Measurements from ENCODE around the gene MGRN1.

The MGRN1 gene

DNA sequence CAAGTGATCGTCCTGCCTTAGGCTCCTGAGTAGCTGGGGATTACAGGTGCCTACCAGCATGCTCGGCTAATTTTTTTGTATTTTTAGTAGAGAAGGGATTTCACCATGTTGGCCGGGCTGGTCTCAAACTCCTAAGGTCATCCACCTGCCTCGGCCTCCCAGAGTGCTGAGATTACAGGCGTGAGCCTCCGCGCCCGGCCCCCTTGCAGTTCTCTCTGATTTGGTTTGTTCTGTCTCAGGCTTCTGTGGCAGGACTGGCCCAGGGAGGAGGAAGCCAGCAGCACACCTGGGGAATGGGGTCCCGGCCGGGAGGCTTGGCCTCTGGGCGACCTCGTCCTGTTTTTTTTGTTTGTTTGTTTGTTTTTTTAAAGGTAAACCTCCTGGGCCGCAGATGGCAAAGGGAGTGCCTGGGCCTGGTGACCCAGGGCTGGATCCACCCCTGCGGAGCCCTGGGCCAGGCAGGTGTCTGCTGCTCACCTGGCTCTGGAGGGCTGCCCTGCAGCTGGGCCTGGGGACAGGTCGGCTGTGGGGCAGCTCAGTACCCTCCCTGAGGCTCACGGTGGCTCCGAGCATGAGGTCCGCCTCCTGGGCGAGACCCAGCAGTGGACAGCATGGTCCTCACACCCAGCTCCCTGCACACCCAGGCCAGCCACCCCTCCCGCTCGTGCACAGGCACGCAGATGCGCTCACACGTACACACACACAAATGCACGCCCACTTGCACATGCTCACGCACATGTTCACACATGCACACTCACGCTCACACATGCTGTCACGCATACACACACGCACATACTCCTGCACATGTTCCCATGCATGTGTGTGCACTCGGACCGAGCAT is 65.5 kb downstream of the MGRN1 start:
- no peak for DNase-seq

DNA sequence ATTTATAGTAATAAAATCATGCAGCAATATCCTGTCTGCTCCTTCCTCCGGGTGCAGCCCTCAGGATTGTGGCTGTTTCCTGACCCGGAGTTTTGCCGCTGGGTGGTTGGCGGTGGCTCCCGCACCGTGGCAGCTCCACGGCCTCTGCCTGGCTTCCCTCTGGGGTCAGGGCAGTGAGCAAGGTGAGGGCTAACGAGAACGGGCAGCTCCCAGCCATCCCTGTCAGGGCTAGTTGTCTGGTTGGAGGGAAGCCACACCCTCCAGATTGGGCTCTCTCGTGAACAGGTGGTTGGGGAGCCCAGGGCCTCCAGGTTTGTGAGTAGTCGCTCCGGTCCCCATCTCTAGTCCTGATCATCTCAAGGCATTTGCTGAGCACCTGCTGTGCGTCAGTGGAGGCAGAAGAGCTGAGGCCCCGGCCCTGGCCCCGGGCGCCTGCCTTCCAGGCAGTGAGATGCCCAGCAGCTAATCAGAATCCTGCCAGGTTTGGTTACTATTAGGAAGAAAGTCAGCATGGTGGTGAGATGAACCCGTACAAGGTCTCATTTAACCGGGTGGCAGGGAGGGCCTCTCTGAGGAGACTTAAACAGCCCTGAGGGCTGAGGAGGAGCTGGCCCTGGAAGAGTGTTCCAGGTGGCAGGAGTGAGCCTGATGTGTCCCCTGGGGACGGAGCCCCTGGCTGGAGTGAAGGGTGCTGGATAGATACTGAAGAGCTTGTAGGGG is 66.5 kb downstream of the MGRN1 start:
- DNase-seq: no peak

DNA sequence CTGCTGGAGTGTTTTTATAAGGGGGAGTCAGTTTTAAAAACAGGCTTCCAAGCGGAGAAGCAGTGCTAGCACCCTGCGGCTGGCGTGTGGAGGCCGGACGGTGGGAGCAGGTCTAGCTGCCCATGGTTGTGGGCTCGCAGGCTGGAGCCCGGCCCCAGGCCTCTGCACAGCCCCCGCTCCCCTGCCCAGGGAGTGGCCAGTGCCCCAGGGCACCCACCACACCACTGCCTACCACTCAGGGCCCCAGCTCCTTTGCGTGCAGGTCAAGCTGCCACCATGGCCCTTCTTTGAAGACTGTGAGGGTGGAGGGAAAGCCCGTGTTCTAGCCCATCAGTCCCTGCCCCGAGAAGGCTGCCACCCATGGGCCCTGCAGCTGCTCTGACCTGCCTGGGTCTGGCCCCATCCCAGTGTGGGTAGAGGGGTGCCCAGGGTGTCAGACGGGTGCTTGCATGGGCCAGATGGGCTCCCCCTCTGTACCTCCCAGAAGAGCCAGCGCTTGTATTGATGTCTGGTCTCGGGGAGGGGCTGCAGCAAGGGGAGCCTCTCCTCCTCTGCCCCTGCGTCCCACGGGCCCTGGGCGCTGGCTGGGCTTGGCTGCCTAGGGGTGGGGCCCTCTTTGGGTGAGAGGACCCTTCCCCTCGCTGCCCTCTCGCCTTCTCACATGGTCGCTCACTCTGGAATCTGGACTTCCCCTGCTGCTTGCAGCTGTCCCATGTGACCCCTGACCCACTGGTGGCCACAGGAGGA is 67.2 kb downstream of the MGRN1 start:
- no peak for DNase-seq

- no peak for DNase-seq
Observed at GRCh38 chr16:4692460-4693295, 68.1 kb downstream of the MGRN1 start.

GRCh38 chr16:4693296-4693955 is 68.8 kb downstream of the MGRN1 start, which contains the start of gene NUDT16L1:
NUDT16L1 (plus strand) TSS chr16:4693562; CDS start chr16:4693727, 165 bp downstream.
- DNase-seq: peak; percentile 99

DNA sequence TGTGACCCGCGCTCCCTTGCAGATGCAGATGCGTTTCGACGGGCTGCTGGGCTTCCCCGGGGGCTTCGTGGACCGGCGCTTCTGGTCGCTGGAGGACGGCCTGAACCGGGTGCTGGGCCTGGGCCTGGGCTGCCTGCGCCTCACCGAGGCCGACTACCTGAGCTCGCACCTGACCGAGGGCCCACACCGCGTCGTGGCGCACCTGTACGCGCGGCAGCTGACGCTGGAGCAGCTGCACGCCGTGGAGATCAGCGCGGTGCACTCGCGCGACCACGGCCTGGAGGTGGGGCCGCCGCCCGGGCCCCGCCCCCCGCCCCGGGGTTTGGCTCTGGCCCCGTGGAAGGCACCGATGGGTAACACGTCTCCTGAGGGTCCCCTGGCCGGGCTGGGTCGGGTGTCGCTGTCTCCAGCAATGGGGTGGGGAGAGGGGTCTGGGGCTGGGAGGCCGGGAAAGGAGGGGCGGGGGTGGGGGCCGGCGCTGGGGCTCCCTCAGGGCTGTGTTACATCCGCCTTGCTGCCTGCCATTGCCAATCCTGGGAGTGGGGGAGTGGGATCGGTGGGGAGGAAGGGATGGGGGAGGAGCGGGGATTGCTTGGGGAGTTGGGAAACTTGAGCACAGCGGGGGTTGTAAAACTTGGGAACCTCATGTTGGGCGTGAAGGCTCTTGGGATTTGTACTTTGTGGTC is 69.5 kb downstream of the MGRN1 start:
- peak; percentile 84 for DNase-seq

GRCh38 chr16:4694642-4695451 is 70.2 kb downstream of the MGRN1 start:
- no peak for DNase-seq

- DNase-seq: no peak
Observed at GRCh38 chr16:4695473-4696171, 71.0 kb downstream of the MGRN1 start.

GRCh38 chr16:4696172-4696904 is 71.7 kb downstream of the MGRN1 start:
- no peak for DNase-seq

DNA sequence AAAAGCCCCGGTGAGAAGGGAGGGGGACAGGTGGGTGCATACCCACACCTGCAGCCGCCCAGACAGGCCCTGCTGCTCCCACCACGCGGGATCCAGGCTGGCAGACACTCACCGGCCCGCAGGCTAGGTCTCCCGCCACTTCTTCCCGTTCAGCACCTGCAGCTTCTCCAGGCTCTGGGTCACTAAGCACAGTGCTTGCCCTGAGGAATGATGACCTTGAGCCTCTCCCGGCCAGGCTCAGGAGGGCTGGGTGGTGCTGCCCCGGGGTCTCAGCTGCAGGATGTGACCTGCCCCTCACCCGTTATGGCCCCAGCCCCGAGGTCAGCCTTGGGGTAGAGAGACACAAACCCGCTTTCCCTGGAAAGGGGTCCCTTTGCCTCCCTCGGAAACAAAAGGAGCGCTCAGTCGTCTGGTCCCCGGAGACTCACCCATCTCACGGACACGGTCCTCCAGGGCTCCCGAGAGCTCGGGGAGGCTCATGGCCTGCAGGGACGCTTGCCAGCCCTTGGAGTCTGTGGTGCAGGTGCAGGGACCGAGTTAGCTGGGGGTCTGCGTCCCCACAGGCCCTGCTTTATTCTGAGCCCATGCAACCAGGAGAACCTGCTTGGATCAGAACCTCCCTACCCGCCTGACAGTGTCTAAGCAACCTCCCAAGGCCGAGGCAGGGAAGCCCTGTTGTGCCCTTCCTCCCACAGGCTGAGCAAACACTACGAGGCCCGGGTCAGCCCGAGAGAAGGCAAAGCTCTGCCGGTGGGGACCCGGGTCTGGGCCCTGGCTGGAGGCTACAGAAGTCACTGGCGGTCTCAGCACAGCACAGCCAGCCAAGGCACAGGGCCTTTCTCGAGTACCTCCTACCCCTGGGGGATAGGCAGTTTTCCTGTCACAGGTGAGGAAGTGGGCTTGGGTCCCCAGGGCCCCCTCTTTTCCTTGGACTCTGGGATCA is 72.5 kb downstream of the MGRN1 start:
- DNase-seq: no peak

DNA sequence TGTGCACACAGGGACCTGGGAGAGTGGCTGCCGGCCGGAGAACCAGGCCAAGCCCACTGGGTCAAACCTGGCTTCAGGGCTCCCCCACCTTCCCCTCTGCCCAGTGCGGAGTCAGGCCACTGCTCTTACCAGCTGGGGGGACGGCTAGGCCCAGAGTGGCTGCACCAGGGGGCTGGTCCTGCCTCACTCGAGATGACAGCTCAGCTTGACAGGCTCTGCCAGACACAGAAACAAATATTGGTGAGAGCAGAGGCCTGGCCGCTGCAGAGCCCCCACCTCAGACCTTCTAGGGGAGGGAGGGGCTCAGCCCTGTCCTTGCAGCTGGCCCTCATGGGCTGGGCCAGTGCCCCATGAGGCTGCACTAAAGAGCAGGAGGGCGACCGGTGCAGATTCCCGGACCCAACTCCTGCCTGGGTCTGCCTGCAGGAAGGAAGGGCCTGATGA is 73.2 kb downstream of the MGRN1 start:
- DNase-seq: no peak

DNA sequence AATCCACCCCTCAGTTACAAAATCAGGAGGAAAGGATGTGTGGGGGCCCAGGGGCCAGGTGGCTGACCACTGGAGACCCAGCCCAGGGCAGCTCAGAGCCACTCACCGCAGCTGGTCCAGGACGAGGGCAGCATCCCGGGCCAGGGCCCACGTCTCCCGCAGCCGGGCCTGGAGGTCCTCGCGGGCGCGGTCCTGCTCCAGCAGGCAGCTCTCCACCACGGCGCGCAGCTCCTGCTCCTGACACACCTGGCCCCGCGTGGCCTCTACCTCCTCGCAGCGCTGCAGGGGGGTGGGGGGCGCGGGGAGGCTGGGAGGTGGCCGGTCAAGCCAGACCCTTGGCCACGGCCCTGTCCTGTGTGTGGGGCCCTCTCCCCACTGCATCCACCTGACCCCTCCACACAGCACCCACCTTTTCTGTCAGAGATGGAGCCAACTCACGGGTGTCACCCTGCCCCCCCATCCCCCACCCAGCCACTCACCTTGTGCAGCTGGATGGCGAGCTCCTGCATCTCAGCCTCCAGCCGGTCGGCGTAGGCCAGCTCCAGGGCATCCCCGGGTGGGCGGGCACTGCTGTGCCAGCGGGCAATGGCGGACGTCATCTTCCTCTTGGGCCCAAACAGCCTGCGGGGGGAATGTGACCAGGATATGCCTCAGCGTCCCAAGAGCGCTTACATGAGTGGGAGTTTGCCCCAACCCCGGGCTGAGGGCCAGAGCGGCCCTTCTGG is 73.9 kb downstream of the MGRN1 start:
- no peak for DNase-seq

GRCh38 chr16:4699046-4699556 is 74.5 kb downstream of the MGRN1 start:
- DNase-seq: no peak

GRCh38 chr16:4700380-4700996 is 75.9 kb downstream of the MGRN1 start:
- no peak for DNase-seq

DNA sequence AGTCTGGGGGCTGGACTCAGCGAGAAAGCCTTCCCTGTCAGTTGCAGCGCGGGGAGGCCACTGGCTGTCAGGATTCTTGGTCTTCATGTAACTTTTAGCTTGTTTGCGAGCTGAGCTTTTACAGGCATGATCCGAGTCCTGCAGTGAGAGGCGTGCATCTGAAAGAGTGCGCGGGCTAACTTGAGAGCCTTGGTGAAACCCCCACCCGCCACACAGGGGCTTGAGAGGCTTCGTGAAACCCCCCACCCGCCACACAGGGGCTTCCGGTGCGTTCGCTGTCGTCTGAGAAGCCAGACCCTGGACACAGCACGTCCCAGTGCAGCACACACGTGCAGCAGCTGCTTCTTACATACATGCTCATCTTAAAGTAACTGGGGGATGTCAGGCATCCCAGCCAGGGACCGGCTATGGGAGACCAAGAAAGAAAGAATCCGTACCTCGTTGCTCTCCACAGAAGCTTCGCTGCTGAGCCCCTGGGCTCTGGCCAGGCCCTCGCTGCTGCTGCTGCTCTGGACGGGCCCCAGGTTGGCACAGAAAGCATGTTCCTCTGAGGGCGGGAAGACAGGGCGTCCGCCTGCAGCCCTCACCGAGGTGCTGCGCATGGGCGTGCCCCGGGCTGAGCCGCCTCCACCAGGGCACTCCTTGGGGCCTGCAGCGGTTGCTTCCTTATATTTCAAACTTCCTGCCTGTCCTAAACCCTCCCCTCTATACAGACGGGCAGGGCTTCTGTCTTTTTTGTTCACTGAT is 76.5 kb downstream of the MGRN1 start:
- no peak for DNase-seq
